Thoracic aorta (tissue), 2 donors: ENCODE results near the gene HNRNPR. TPM values are rescaled to one million over a fixed set of nuclear protein-coding genes. Genes with fewer than 3 reads are reported as not detected.
"Not testable (repeated sequence)": the region's sequence is repeated elsewhere in the genome, so short reads cannot be mapped to it uniquely, and the experiment has no call there.

Experiments used
- ATAC-seq: fragments of 150-250 bp; one replicate; pipeline ENCODE4 v1.8.0; 2017; ENCODE audit warnings: low read depth; ENCODE audit not compliant: insufficient number of reproducible peaks, low FRiP score
- DNase-seq: peaks from one replicate; pipeline ENCODE4 v3.0.0-alpha.2; 2020; ENCODE audit warnings: low spot score
- H3K27ac ChIP-seq, 2 donors: fragments of 200-600 bp; sonication (generic); 1 replicate in 1 of 2; 2 replicates in 1 of 2; pipeline ENCODE4 v1.5.1; 2016; ENCODE audit warnings: mild to moderate bottlenecking in 2 of 2, moderate library complexity in 2 of 2
- H3K27me3 ChIP-seq: fragments of 200-600 bp; sonication (generic); replicated peaks from 2 replicates; pipeline ENCODE4 v1.6.0; 2016; ENCODE audit warnings: mild to moderate bottlenecking; ENCODE audit not compliant: insufficient read depth
- H3K36me3 ChIP-seq: fragments of 200-600 bp; sonication (generic); one replicate; pipeline ENCODE4 v1.5.1; 2016
- H3K4me1 ChIP-seq, 2 donors: fragments of 200-600 bp; sonication (generic); 1 replicate in 1 of 2; 2 replicates in 1 of 2; pipeline versions ENCODE4 v1.5.1 to v1.6.0; 2016; ENCODE audit warnings: low read depth in 2 of 2, mild to moderate bottlenecking in 1 of 2; ENCODE audit not compliant: control insufficient read depth in 1 of 2
- H3K4me3 ChIP-seq: fragments of 200-600 bp; sonication (generic); 2 replicates; pipeline ENCODE4 v1.5.1; 2016; ENCODE audit warnings: mild to moderate bottlenecking
- H3K9me3 ChIP-seq: fragments of 200-600 bp; sonication (generic); 2 replicates; pipeline ENCODE4 v1.5.1; 2016
- CTCF ChIP-seq: fragments of 200-600 bp; sonication (generic); IDR thresholded peaks from one replicate; pipeline ENCODE4 v1.5.1; 2019; ENCODE audit warnings: antibody characterized with exemption
- total RNA-seq, 2 donors: library from RNA; depleted of rRNA; stranded (reverse); fragments of >200 nt; gene quantifications; one replicate each; pipeline versions ENCODE4 v1.1.0 to v1.2.3, GENCODE V29; 2016

Gene HNRNPR
- total RNA-seq, 2 donors from 2014 or later = 56.3 to 97.3 TPM

- ATAC-seq (no peak), DNase-seq (no peak)
- Histone ChIP-seq H3K4me1 (peaks cover 16 to 18% of the 10 kb centered on the region in 2 donors), H3K4me3 (no peak overlapping the region), H3K27ac (no peak overlapping the region), H3K27me3 (no peaks in the 10 kb centered on the region), H3K36me3 (peaks cover 21% of the 10 kb centered on the region), H3K9me3 (no peaks in the 10 kb centered on the region)
- no peak for TF ChIP-seq CTCF
Observed at GRCh38 chr1:23325393-23325792, 18.7 kb downstream of the HNRNPR start.

DNA sequence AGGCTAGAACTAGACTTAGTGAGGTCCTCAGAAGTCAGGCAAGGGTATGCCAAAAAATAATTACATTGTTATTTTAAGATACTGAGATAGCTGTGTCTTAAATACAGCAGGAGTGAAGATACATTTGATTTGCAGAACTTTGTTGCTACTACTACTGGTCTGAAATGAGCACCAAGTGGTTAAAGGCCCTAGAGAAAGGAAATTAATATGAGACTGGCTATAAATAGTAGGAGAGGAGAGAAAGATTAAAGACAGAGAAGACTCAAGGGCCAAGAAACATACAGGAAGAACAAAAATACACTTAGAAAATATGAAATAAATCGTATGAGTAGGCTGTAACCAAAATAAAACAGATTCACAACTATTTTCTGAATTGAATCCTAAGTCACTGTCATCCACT lies 21.3 kb downstream of the HNRNPR start:
- ATAC-seq = no peak
- Histone ChIP-seq H3K27ac (no peak overlapping the region), H3K27me3 (no peaks in the 10 kb centered on the region), H3K4me1 (peaks cover 13 to 18% of the 10 kb centered on the region in 2 donors), H3K4me3 (no peak overlapping the region), H3K36me3 (peaks cover 18% of the 10 kb centered on the region), H3K9me3 (no peaks in the 10 kb centered on the region)
- no peak for TF ChIP-seq CTCF
- no peak for DNase-seq

DNA sequence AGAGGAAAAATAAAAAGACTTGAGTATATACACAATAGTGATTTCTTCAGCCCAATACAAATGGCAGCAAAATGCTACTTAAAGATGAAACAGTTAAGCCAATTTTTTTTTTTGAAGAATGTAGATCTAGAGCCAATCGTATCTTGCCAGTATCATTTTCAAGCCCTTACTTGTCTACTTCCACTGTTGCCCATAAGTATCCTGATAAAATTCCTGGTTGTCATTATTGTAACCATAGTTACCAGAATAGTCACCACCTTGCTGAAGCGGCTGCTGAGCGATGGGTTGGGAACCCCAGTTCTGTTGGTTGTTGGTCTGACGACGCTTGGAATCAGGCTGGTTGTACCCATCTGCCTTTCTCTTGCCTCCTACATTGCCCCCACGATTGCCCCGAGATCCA lies 33.8 kb downstream of the HNRNPR start:
- DNase-seq = not testable (repeated sequence)

GRCh38 chr1:23304140-23304620 lies 39.9 kb downstream of the HNRNPR start:
- DNase-seq (no peak), ATAC-seq (no peak)
- Histone ChIP-seq H3K36me3 (peaks cover 14% of the 10 kb centered on the region), H3K4me1 (no peaks in the 10 kb centered on the region), H3K4me3 (no peak overlapping the region), H3K27ac (no peak overlapping the region), H3K27me3 (no peaks in the 10 kb centered on the region), H3K9me3 (no peaks in the 10 kb centered on the region)
- no peak for TF ChIP-seq CTCF

More for the DNA sequence above, 33.8 kb downstream of the HNRNPR start:
- H3K4me1 ChIP-seq = peaks cover 0 to 11% of the 10 kb centered on the region in 2 donors
- not testable (repeated sequence) for ATAC-seq, H3K4me3 ChIP-seq, H3K27ac ChIP-seq, H3K9me3 ChIP-seq, H3K27me3 ChIP-seq
- H3K36me3 ChIP-seq = peaks cover 16% of the 10 kb centered on the region

DNA sequence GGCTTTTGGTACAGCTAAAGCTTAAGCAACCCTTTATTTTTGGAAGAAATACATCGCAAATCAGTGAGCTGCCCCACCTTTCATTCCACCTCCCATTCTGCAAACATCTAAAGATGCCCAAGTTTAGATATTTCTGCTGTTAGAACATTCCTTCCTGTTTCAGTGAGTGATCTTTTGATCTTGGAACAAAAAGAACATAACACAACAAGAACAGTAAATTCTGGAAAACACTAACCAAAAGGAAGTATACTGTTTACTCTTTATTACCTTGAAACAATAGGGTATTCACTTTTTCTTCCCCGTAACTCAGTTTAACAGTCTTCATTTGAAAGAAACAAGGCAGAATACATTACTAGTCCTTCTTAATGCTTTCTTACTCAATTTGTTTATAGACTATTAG lies 40.6 kb downstream of the HNRNPR start:
- Histone ChIP-seq H3K27me3 (no peaks in the 10 kb centered on the region), H3K4me1 (no peaks in the 10 kb centered on the region), H3K27ac (no peak overlapping the region), H3K4me3 (no peak overlapping the region), H3K36me3 (peaks cover 14% of the 10 kb centered on the region), H3K9me3 (no peaks in the 10 kb centered on the region)
- no peak for TF ChIP-seq CTCF
- ATAC-seq (no peak), DNase-seq (no peak)

GRCh38 chr1:23296931-23297330 lies 47.2 kb downstream of the HNRNPR start:
- no peak for TF ChIP-seq CTCF
- ATAC-seq (no peak), DNase-seq (no peak)
- H3K36me3 ChIP-seq = peaks cover 20% of the 10 kb centered on the region
- no peaks in the 10 kb centered on the region for H3K27me3 ChIP-seq
- no peaks in the 10 kb centered on the region for H3K9me3 ChIP-seq
- H3K4me1 ChIP-seq = no peaks in the 10 kb centered on the region
- no peak overlapping the region for H3K4me3 ChIP-seq
- H3K27ac ChIP-seq = no peak overlapping the region
